ENCODE data around the gene ARNT2. TPM values are rescaled to one million over a fixed set of nuclear protein-coding genes. Genes with fewer than 3 reads are reported as not detected.

Gene ARNT2
- total and polyA plus RNA-seq, 2 of the 13 experiments (the other 11 are each of a cell fraction or from before 2014, with no cell fraction given): 0.69 to 1.7 TPM

GRCh38 chr15:80620141-80620540 lies 216.0 kb downstream of the ARNT2 start:
- no peak for DNase-seq (ENCODE audit: low spot score)
- H3K79me2 ChIP-seq (ENCODE audit: insufficient read depth, low read length): no peaks in the 10 kb centered on the region
- no TSS peak for BruUV-seq (replicated peaks)
- no peaks in the 10 kb centered on the region for H4K20me1 ChIP-seq (ENCODE audit: insufficient read depth, low read length)
- intact Hi-C loops (cut with micrococcal nuclease; ENCODE audit: unreplicated experiment) (no loop called here), in situ Hi-C loops (cut with HindIII; ENCODE audit: extremely low pct_ligation_motif_present, low pct_unique_long_range_greater_than_20kb) (no loop called here)
- no peak overlapping the region for H3K4me2 ChIP-seq (ENCODE audit: low read depth, low read length)
- FAIRE-seq: no peak
- H3K4me1 ChIP-seq (ENCODE audit: insufficient read depth, low read length): peaks cover 17% of the 10 kb centered on the region
- H3K27ac ChIP-seq (ENCODE audit: extremely low read length, insufficient read depth, low read length): no peak overlapping the region
- H2AFZ ChIP-seq (ENCODE audit: low read length): no peak overlapping the region
- no peak for TF ChIP-seq ZNF331 (CRISPR knock-in tag; IDR thresholded peaks at IDR 0.05)
- TF ChIP-seq ZNF335 (CRISPR knock-in tag; IDR thresholded peaks at IDR 0.05): no peak
- TF ChIP-seq STAG1 (CRISPR knock-in tag; IDR thresholded peaks at IDR 0.05): no peak
- no peak for TF ChIP-seq ZNF609 (CRISPR knock-in tag; IDR thresholded peaks at IDR 0.05; ENCODE audit: borderline replicate concordance)
- TF ChIP-seq MZF1 (CRISPR knock-in tag; IDR thresholded peaks at IDR 0.05; ENCODE audit: borderline replicate concordance): no peak
- no peak for TF ChIP-seq CCAR2 (optimal IDR thresholded peaks at IDR 0.05; ENCODE audit: low read depth, low read length)
- TF ChIP-seq RERE (CRISPR knock-in tag; IDR thresholded peaks at IDR 0.05; ENCODE audit: low read depth): no peak
- TF ChIP-seq CTCF (CRISPR knock-in tag; IDR thresholded peaks at IDR 0.05): no peak
- WGBS (ENCODE audit: low lambda C conversion rate): 85% methylated on average over 3 of the region's 3 CpGs
- ChIA-PET POLR2A (interaction anchor here (1.2 kb wide), 1 partner anchor 22 kb away, joined by 3 read pairs; no protein-coding TSS in a partner anchor), CTCF (ENCODE audit: low intra/inter-chr PET ratio, low total read pairs) (no interaction called here)
- no peak for ATAC-seq
- no peaks in the 10 kb centered on the region for H3K9me3 ChIP-seq (ENCODE audit: low read length)
- H3K27me3 ChIP-seq (ENCODE audit: control insufficient read depth in 1 of 2, insufficient read depth in 2 of 2, low read length in 2 of 2): peaks cover 0 to 4% of the 10 kb centered on the region in 2 experiments; a peak in 3 of 5 replicates
- no peaks in the 10 kb centered on the region for H3K36me3 ChIP-seq (replicated peaks in 1 of 2; ENCODE audit: control insufficient read depth in 1 of 2, insufficient read depth in 2 of 2, low read length in 2 of 2)
- H3K4me3 ChIP-seq (replicated peaks in 1 of 3; ENCODE audit: insufficient read depth in 1 of 3, low read depth in 2 of 3, low read length in 3 of 3): no peak overlapping the region
- no peak overlapping the region for H3K9ac ChIP-seq (ENCODE audit: insufficient read depth, low read depth, low read length)

Measured in HepG2 (cell line).